ENCODE measurements around the gene HNRNPH1. TPM values are rescaled to one million over a fixed set of nuclear protein-coding genes. Genes with fewer than 3 reads are reported as not detected.

HNRNPH1 gene, protein sequence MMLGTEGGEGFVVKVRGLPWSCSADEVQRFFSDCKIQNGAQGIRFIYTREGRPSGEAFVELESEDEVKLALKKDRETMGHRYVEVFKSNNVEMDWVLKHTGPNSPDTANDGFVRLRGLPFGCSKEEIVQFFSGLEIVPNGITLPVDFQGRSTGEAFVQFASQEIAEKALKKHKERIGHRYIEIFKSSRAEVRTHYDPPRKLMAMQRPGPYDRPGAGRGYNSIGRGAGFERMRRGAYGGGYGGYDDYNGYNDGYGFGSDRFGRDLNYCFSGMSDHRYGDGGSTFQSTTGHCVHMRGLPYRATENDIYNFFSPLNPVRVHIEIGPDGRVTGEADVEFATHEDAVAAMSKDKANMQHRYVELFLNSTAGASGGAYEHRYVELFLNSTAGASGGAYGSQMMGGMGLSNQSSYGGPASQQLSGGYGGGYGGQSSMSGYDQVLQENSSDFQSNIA
- 1,422 TPM for total RNA-seq

DNA sequence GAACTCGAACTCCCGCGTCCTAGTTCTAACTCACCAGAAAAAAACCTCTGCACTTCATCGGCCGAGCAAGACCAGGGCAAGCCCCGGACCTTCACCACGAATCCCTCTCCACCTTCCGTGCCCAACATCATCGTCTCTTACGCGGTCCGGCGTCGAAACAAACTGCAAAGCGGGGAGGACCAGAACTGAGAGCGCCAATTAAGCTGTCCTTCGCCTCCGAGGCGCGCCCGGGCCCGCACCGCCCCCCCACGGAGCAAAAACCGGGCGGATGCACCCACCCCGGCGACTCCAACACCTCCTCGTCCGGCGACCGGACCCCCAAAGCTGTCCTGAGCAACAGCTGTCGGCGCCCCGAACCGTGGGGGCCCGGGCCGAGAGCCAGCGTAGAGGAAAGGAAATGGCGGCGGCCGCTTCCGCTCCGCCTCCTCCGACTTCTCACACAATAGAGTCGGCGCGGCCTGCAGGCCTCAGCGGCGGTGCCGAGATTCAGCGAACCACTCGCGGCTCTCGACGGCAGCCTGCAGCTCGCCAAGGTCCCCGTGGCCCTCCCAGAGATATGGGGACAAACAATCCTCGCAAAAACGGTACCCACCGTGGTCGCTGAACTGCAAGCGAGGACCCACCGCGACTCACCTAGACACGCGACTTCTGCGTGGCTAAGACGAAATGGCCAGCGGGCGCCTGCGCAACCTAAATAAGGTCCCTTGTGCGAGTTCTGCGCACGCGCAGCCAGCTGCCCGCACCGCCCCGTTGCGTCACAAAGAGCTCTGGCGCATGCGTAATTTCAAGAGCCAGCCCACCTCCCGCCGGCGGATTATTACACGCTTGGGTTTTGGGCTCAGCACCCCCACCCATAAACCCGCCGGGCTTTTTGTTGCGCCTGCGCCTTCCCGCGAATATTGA is at the start of gene HNRNPH1:
Gene HNRNPH1 (minus strand): TSS at position 669 of the 903 bp plus-strand sequence. CDS start 538 bp downstream, at position 131.

Small RNA genes within 50 kb of the gene (small RNA-seq; reads per million reads assigned to genes)
- not detected for gene RF00017 (ENCODE audit: low replicate concordance)

Other genes with a start within 250 kb of the HNRNPH1 start
- gene RUFY1, start 73.1 kb downstream of the HNRNPH1 start, total RNA-seq, result 42.9 TPM
- gene CBY3, start 57.4 kb upstream of the HNRNPH1 start, total RNA-seq, result 0.58 TPM
- 650 TPM for gene CANX, start 75.3 kb upstream of the HNRNPH1 start, total RNA-seq
- 30.2 TPM for gene MAML1, start 109.2 kb upstream of the HNRNPH1 start, total RNA-seq
- 1.5 TPM for gene LTC4S, start 170.3 kb upstream of the HNRNPH1 start, total RNA-seq
- 119 TPM for gene MGAT4B, start 183.2 kb upstream of the HNRNPH1 start, total RNA-seq
- 645 TPM for gene SQSTM1, start 197.2 kb upstream of the HNRNPH1 start, total RNA-seq
- gene MRNIP, start 235.1 kb upstream of the HNRNPH1 start, total RNA-seq, result 35.3 TPM

Data from metanephros (tissue), 2 donors.